GM12878 (cell line): ENCODE data around the gene CTH. TPM values are rescaled to one million over a fixed set of nuclear protein-coding genes. Genes with fewer than 3 reads are reported as not detected.

Source experiments
- polyA plus RNA-seq, 11 experiments: library from polyadenylated mRNA; depleted of rRNA in 4 of 11; unstranded in 6 of 11; stranded (reverse) in 5 of 11; fragments of >200 nt; fragmentation: Nextera tagmentation in 4 of 11; fragmentation: Illumina TruSeq in 1 of 11; extraction: Ambion mirVana in 4 of 11; extraction: Trizol in 1 of 11; gene quantifications; 1 replicate in 1 of 11; 2 replicates in 10 of 11; pipeline versions ENCODE4 v1.2.1 to v1.2.3, GENCODE V29; 2011 to 2016; ENCODE audit warnings: inconsistent platforms in 2 of 11, missing spikeins in 2 of 11, low read depth in 1 of 11
- small RNA-seq: library from RNA; depleted of rRNA; stranded (forward); fragments of <200 nt; gene quantifications from one replicate; pipeline ENCODE3, GENCODE V24; 2014
- total RNA-seq, 4 experiments: library from RNA; depleted of rRNA in 3 of 4; stranded (reverse); fragments of >200 nt in 3 of 4; fragmentation: Illumina TruSeq in 1 of 4; extraction: Trizol in 1 of 4; gene quantifications; 2 replicates each; pipeline versions ENCODE4 v1.2.1 to v1.2.3, GENCODE V29; 2013 to 2021

The CTH gene
- total and polyA plus RNA-seq, 10 of the 15 experiments (the other 5 are each of a cell fraction or from before 2014, with no cell fraction given), result 6.3 to 17.5 (median 10.4) TPM

Small RNAs within 50 kb of the gene (small RNA-seq; reads per million reads assigned to genes)
- gene RF00017, result not detected

Other genes with a start within 250 kb of the CTH start
- 27.5 and 32.5 TPM in 2 replicates for gene LRRC40, start 205.7 kb upstream of the CTH start, total RNA-seq (2014; rRNA removed)
- gene LRRC40, start 205.7 kb upstream of the CTH start, total RNA-seq (2014; rRNA removed; fragmentation: Illumina TruSeq; extraction: Trizol), result 39.1 and 39.4 TPM in 2 replicates
- gene LRRC40, start 205.7 kb upstream of the CTH start, total RNA-seq (2021), result 21.4 and 22.0 TPM in 2 replicates
- gene LRRC40, start 205.7 kb upstream of the CTH start, polyA plus RNA-seq (2011; rRNA removed), result 29.4 and 55.8 TPM in 2 replicates
- gene LRRC40, start 205.7 kb upstream of the CTH start, polyA plus RNA-seq (2014; fragmentation: Illumina TruSeq; extraction: Trizol), result 34.2 and 48.0 TPM in 2 replicates
- gene LRRC40, start 205.7 kb upstream of the CTH start, polyA plus RNA-seq (2014; fragmentation: Nextera tagmentation; extraction: Ambion mirVana), result 10 to 100 TPM; 26.1 to 44.3 TPM
- gene LRRC40, start 205.7 kb upstream of the CTH start, polyA plus RNA-seq (2014; rRNA removed), result 15.7 and 19.5 TPM in 2 replicates
- gene LRRC40, start 205.7 kb upstream of the CTH start, polyA plus RNA-seq (2016; fragmentation: Nextera tagmentation; extraction: Ambion mirVana), result 10 to 100 TPM; 32.4 to 34.5 TPM
- 143 and 161 TPM in 2 replicates for gene SRSF11, start 189.9 kb upstream of the CTH start, total RNA-seq (2014; rRNA removed)
- gene SRSF11, start 189.9 kb upstream of the CTH start, total RNA-seq (2014; rRNA removed; fragmentation: Illumina TruSeq; extraction: Trizol), result 206 and 215 TPM in 2 replicates
- 139 and 144 TPM in 2 replicates for gene SRSF11, start 189.9 kb upstream of the CTH start, total RNA-seq (2021)
- gene SRSF11, start 189.9 kb upstream of the CTH start, polyA plus RNA-seq (2011; rRNA removed), result 424 and 447 TPM in 2 replicates
- gene SRSF11, start 189.9 kb upstream of the CTH start, polyA plus RNA-seq (2014; fragmentation: Illumina TruSeq; extraction: Trizol), result 267 and 397 TPM in 2 replicates
- 100 to 1,000 TPM in 1 of 2 experiments, 10 to 100 TPM in 1; 83.0 to 109 TPM for gene SRSF11, start 189.9 kb upstream of the CTH start, polyA plus RNA-seq (2014; fragmentation: Nextera tagmentation; extraction: Ambion mirVana)
- gene SRSF11, start 189.9 kb upstream of the CTH start, polyA plus RNA-seq (2014; rRNA removed), result 185 and 210 TPM in 2 replicates
- 100 to 1,000 TPM; 207 to 219 TPM for gene SRSF11, start 189.9 kb upstream of the CTH start, polyA plus RNA-seq (2016; fragmentation: Nextera tagmentation; extraction: Ambion mirVana)
- 15.6 and 20.0 TPM in 2 replicates for gene ANKRD13C, start 56.5 kb upstream of the CTH start, total RNA-seq (2014; rRNA removed)
- gene ANKRD13C, start 56.5 kb upstream of the CTH start, total RNA-seq (2014; rRNA removed; fragmentation: Illumina TruSeq; extraction: Trizol), result 20.4 and 21.2 TPM in 2 replicates
- gene ANKRD13C, start 56.5 kb upstream of the CTH start, total RNA-seq (2021), result 14.3 and 15.3 TPM in 2 replicates
- 9.5 and 18.8 TPM in 2 replicates for gene ANKRD13C, start 56.5 kb upstream of the CTH start, polyA plus RNA-seq (2011; rRNA removed)
- 13.9 and 17.6 TPM in 2 replicates for gene ANKRD13C, start 56.5 kb upstream of the CTH start, polyA plus RNA-seq (2014; fragmentation: Illumina TruSeq; extraction: Trizol)
- 1 to 10 TPM; 3.7 to 5.1 TPM for gene ANKRD13C, start 56.5 kb upstream of the CTH start, polyA plus RNA-seq (2014; fragmentation: Nextera tagmentation; extraction: Ambion mirVana)
- 8.7 and 9.7 TPM in 2 replicates for gene ANKRD13C, start 56.5 kb upstream of the CTH start, polyA plus RNA-seq (2014; rRNA removed)
- 10 to 100 TPM; 24.3 to 24.4 TPM for gene ANKRD13C, start 56.5 kb upstream of the CTH start, polyA plus RNA-seq (2016; fragmentation: Nextera tagmentation; extraction: Ambion mirVana)